Measurements from ENCODE around the gene DDA1. TPM values are rescaled to one million over a fixed set of nuclear protein-coding genes. Genes with fewer than 3 reads are reported as not detected.

Gene DDA1
- total RNA-seq, 4 donors from 2014 or later = 4.6 to 44.4 (median 23.8) TPM

DNA sequence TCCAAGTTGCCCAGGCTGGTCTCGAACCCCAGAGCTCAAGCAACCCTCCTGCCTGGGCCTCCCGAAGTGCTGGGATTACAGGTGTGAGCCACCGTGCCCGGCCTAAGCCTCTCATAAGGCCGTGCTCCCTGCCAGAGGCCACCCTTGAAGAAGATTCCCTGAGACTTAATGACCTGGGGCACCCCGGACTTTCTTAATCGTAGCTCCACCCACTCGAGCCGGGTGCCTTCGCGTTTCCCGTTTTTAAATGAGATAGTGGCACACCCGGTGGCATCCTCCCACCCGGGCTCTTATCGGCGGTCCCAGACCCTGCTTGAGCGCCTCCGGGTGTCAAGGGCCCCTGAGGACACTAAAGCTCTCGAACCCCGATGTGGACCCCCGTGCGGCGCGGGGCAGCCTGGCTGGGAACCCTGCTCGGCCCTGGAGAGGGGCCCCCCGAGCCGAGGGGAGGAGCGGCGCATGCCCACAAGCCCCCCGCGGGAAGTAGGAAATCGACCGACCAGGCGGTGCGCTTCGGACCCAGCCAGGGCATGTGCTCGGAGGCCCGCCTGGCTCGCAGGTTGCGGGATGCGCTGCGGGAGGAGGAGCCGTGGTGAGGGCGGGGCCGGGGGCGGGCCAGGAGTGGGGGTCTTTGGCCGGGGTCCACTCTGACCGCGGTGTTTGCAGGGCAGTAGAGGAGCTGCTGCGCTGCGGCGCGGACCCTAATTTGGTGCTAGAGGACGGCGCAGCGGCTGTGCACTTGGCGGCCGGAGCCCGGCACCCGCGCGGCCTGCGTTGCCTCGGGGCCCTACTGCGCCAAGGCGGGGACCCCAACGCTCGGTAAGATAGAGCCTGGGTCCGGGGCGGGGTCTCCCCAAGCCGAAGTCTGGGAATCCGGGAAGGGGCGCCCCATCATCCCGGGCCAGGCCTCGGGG is 27.7 kb upstream of the DDA1 start, which contains the start of gene ANKLE1:
Gene ANKLE1, plus strand, starts transcription at position 511 of the 914 bp plus-strand sequence. Its CDS starts 20 bp downstream, at position 531.
- TF ChIP-seq, protein P1, sequence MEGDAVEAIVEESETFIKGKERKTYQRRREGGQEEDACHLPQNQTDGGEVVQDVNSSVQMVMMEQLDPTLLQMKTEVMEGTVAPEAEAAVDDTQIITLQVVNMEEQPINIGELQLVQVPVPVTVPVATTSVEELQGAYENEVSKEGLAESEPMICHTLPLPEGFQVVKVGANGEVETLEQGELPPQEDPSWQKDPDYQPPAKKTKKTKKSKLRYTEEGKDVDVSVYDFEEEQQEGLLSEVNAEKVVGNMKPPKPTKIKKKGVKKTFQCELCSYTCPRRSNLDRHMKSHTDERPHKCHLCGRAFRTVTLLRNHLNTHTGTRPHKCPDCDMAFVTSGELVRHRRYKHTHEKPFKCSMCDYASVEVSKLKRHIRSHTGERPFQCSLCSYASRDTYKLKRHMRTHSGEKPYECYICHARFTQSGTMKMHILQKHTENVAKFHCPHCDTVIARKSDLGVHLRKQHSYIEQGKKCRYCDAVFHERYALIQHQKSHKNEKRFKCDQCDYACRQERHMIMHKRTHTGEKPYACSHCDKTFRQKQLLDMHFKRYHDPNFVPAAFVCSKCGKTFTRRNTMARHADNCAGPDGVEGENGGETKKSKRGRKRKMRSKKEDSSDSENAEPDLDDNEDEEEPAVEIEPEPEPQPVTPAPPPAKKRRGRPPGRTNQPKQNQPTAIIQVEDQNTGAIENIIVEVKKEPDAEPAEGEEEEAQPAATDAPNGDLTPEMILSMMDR (IDR thresholded peaks at IDR 0.05) = no peak
- ATAC-seq (ENCODE audit: low FRiP score) (peak; percentile 5), DNase-seq (ENCODE audit: low spot score) (no peak)

DNA sequence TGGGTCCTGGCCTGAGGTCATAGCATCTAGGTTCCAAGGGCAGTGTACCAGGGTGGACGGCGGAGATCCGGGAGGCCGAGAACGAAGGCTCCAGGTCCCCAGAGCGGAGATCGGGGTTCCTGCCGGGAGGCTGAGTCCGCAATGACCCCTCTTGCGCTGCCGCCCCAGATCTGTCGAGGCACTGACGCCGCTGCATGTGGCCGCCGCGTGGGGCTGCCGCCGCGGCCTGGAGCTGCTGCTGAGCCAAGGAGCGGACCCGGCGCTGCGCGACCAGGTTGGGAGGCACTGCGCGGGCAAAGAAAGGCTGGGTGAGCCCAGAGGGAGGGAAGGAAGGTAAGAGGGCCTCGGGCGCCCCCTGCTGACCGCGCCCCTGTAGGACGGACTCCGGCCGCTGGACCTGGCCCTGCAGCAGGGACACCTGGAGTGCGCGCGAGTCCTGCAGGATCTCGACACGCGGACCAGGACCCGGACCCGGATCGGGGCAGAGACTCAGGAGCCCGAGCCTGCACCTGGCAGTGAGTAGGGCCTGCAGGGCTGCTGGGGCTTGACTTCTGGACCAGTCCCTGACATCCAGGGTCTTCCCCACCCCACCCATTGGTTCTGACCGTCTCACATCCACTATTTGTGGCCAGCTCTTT is 26.8 kb upstream of the DDA1 start:
- ATAC-seq (ENCODE audit: low FRiP score) (peak; percentile 86), DNase-seq (ENCODE audit: low spot score) (peak; percentile 72)
- TF ChIP-seq, protein P1 (IDR thresholded peaks at IDR 0.05) = peak in 1 of 3 donors; percentile 85

DNA sequence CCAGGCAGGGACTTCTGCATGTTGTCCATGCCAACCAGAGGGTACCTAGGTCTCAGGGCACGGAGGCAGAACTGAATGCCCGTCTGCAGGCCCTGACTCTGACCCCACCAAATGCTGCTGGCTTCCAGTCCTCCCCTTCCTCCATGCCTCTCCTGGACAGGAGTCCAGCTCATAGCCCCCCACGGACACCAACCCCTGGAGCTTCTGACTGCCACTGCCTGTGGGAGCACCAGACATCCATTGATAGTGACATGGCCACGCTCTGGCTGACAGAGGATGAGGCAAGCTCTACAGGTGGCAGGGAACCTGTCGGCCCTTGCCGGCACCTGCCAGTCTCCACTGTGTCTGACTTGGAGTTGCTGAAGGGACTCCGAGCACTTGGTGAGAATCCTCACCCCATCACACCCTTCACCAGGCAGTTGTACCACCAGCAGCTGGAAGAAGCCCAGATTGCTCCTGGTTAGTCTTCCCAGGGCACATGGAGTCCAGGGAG is 25.8 kb upstream of the DDA1 start:
- no peak for DNase-seq (ENCODE audit: low spot score)
- TF ChIP-seq, protein P1 (IDR thresholded peaks at IDR 0.05) = no peak
- no peak for ATAC-seq (ENCODE audit: low FRiP score)

DNA sequence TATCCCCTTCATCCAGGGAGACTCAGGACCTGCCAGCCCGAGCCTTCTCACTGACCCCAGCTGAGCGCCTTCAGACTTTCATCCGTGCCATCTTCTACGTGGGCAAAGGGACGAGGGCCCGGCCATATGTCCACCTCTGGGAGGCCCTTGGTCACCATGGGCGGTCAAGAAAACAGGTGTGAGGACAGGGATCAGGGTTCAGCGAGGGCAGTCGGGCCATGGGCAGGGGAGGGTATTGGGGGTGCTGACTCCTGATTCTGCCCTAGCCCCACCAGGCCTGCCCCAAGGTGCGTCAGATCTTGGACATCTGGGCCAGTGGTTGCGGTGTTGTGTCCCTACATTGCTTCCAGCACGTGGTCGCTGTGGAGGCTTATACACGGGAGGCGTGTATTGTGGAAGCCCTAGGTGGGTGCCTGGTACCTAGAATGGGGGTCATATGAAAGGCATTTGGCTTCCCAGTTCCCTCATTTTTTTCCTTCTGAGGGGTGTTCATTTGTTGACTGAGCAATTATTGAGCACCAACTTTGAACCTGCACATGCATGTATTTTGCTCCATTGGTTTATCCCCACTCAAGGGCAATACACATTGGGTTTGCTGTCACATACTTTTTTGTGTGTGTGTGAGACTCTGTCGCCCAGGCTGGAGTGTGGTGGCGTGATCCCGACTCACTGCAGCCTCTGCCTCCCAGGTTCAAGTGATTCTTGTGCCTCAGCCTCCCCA is 23.8 kb upstream of the DDA1 start:
- ATAC-seq (ENCODE audit: low FRiP score) (no peak), DNase-seq (ENCODE audit: low spot score) (no peak)
- TF ChIP-seq, protein P1 (IDR thresholded peaks at IDR 0.05) = no peak

DNA sequence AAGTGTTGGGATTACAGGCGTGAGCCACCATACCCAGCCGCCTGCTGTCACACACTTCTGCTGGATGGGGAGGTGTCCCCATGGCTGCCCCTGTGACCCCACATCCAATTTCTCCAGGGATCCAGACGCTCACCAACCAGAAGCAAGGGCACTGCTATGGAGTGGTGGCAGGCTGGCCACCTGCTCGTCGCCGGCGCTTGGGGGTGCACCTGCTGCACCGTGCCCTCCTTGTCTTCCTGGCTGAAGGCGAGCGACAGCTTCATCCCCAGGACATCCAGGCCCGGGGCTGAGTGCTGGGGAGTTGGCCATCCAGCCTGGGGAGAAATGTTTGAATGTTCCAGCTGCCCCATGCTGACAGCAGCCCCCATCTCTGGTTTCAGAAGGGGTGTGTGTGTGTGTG is 23.1 kb upstream of the DDA1 start:
- ATAC-seq (ENCODE audit: low FRiP score) (no peak), DNase-seq (ENCODE audit: low spot score) (no peak)
- TF ChIP-seq, protein P1 (IDR thresholded peaks at IDR 0.05) = no peak

DNA sequence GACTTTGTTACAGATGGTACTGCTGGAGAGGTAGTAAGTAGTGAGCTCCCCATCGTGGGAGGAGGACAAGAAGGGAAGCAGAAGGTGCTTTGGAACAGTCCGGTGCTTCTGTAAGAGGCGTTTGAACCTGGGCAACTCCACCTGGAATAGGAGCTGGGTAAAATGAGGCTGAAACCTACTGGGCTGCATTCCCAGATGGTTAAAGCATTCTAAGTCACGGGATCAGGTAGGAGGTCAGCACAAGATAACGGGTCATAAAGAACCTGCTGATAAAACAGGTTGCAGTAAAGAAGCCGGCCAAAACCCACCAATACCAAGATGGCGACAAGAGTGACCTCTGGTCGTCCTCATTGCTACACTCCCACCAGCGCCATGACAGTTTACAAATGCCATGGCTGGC is 22.6 kb upstream of the DDA1 start:
- TF ChIP-seq, protein P1 (IDR thresholded peaks at IDR 0.05) = no peak
- no peak for DNase-seq (ENCODE audit: low spot score)
- ATAC-seq (ENCODE audit: low FRiP score) = no peak
